Transverse colon (tissue), 4 donors: ENCODE results near the gene PRRG2. TPM values are rescaled to one million over a fixed set of nuclear protein-coding genes. Genes with fewer than 3 reads are reported as not detected.

Source experiments
- DNase-seq: peaks from one replicate; pipeline ENCODE4 v3.0.0-alpha.2; 2019
- H3K27ac ChIP-seq, 4 donors: fragments of 200-600 bp; sonication (generic); 2 replicates each; pipeline ENCODE4 v1.5.1; 2016 to 2018; ENCODE audit warnings: inconsistent platforms in 4 of 4
- H3K27me3 ChIP-seq: fragments of 200-600 bp; sonication (generic); 2 replicates; pipeline ENCODE4 v1.5.1; 2017; ENCODE audit warnings: inconsistent platforms
- H3K36me3 ChIP-seq, 4 donors: fragments of 200-600 bp; sonication (generic); 2 replicates each; pipeline ENCODE4 v1.5.1; 2017 to 2019; ENCODE audit warnings: inconsistent platforms in 4 of 4
- H3K4me1 ChIP-seq, 4 donors: fragments of 200-600 bp; sonication (generic); 2 replicates each; pipeline ENCODE4 v1.5.1; 2017 to 2020; ENCODE audit warnings: inconsistent platforms in 4 of 4
- H3K4me3 ChIP-seq, 4 donors: fragments of 200-600 bp; sonication (generic); 1 replicate in 1 of 4; 2 replicates in 3 of 4; pipeline versions ENCODE4 v1.5.1 to v1.6.1; 2017 to 2019; ENCODE audit warnings: inconsistent platforms in 4 of 4
- H3K9me3 ChIP-seq, 2 donors: fragments of 200-600 bp; sonication (generic); 2 replicates each; pipeline ENCODE4 v1.5.1; 2017 to 2019; ENCODE audit warnings: inconsistent platforms in 2 of 2
- CTCF ChIP-seq, 5 experiments: fragments of 200-600 bp in 3 of 5; fragments of 450-650 bp in 2 of 5; sonication (generic) in 3 of 5; IDR thresholded peaks; 1 replicate in 2 of 5; 2 replicates in 3 of 5; pipeline ENCODE4 v1.5.1; 2016 to 2017; ENCODE audit warnings: antibody characterized with exemption in 5 of 5, inconsistent platforms in 3 of 5, mild to moderate bottlenecking in 2 of 5, moderate library complexity in 1 of 5
- EP300 ChIP-seq: sonication (generic); formaldehyde crosslinking; IDR thresholded peaks from one replicate; pipeline ENCODE4 v1.6.1; 2017; ENCODE audit warnings: antibody characterized with exemption, low read depth
- POLR2A ChIP-seq: fragments of 450-650 bp; IDR thresholded peaks from one replicate; pipeline ENCODE4 v1.6.1; 2016; ENCODE audit warnings: antibody characterized with exemption, mild to moderate bottlenecking, moderate library complexity
- POLR2AphosphoS5 ChIP-seq, 3 donors: sonication (generic); formaldehyde crosslinking; IDR thresholded peaks; one replicate each; pipeline ENCODE4 v1.6.1; 2016; ENCODE audit warnings: antibody characterized with exemption in 3 of 3
- WGBS, 2 donors: methylation state at CpG; one replicate each; pipeline ENCODE4 v1.1.5; 2018; ENCODE audit warnings: low coverage in 1 of 2; 5-methylcytosine and 5-hydroxymethylcytosine counted together
- in situ Hi-C, 4 donors: fragments of 200-750 bp; cut with MboI; loops; one replicate each; pipeline versions ENCODE4 v1.15.0 to v1.15.1; 2017; ENCODE audit warnings: low sequenced_read_pairs in 3 of 4, low pct_ligation_motif_present in 1 of 4, low pct_unique_long_range_greater_than_20kb in 1 of 4
- intact Hi-C: fragments of 100-400 bp; cut with DNase I; formaldehyde crosslinking; loops from one replicate; pipeline ENCODE4 v1.15.1; 2023; ENCODE audit warnings: low total_unique reads
- small RNA-seq, 4 donors: library from RNA; depleted of rRNA; stranded (forward); fragments of <200 nt; gene quantifications; one replicate each; pipeline ENCODE3, GENCODE V24; 2016
- total RNA-seq, 4 donors: library from RNA; depleted of rRNA; stranded (reverse); fragments of >200 nt; gene quantifications; one replicate each; pipeline ENCODE4 v1.1.0, GENCODE V29; 2016

The PRRG2 gene
- total RNA-seq, 4 donors from 2014 or later: 0.40 to 22.7 (median 12.2) TPM

- TF ChIP-seq EP300 (peak; percentile 61), CTCF (IDR thresholded peaks at IDR 0.05) (no peak), POLR2A (peak; percentile 95), POLR2AphosphoS5 (IDR thresholded peaks at IDR 0.05) (peak; percentile 86 to 97 (median 86))
- Histone ChIP-seq H3K9me3 (no peaks in the 10 kb centered on the region), H3K36me3 (no peaks in the 10 kb centered on the region), H3K4me3 (peak within 1 kb of the TSS; percentile 30 to 85 (median 74)), H3K27me3 (no peaks in the 10 kb centered on the region), H3K27ac (peak within 1 kb of the TSS; percentile 97 to 100 (median 100)), H3K4me1 (peaks cover 16 to 71% (median 49%) of the 10 kb centered on the region in 4 donors)
- WGBS, 2 donors: 0% methylated on average over 25 to 51 of the region's 51 CpGs
- in situ Hi-C loops (no loop called here), intact Hi-C loops (no loop called here)
- DNase-seq: peak; percentile 100
Observed at GRCh38 chr19:49640113-49640898, 59.2 kb downstream of the PRRG2 start, which contains the start of gene RRAS. TSS of gene RRAS (minus strand) at chr19:49640143. CDS start at chr19:49640098, 45 bp downstream.

Small RNA genes within 50 kb of the gene (small RNA-seq; reads per million reads assigned to genes)
- 0 reads per million in 4 donors for gene RF00019

Other genes with a start within 250 kb of the PRRG2 start
- gene CD37, start 245.9 kb upstream of the PRRG2 start, total RNA-seq: 10 to 100 TPM in 3 of 4 donors, 1 to 10 TPM in 1; 8.5 to 24.0 (median 13.3) TPM
- 10 to 100 TPM in 3 of 4 donors, 1 to 10 TPM in 1; 5.6 to 20.3 (median 10.9) TPM for gene TEAD2, start 218.9 kb upstream of the PRRG2 start, total RNA-seq
- 1 to 10 TPM in 1 of 4 donors, not detected in 3; 2.2 TPM for gene DKKL1, start 217.4 kb upstream of the PRRG2 start, total RNA-seq
- gene KASH5, start 193.1 kb upstream of the PRRG2 start, total RNA-seq: not detected
- gene PTH2, start 157.9 kb upstream of the PRRG2 start, total RNA-seq: not detected
- not detected for gene GFY, start 155.9 kb upstream of the PRRG2 start, total RNA-seq
- gene SLC17A7, start 139.8 kb upstream of the PRRG2 start, total RNA-seq: 1 to 10 TPM in 1 of 4 donors, under 1 TPM in 1, not detected in 2; 0.55 to 1.1 TPM
- 100 to 1,000 TPM in 1 of 4 donors, 10 to 100 TPM in 3; 52.7 to 105 (median 90.4) TPM for gene PIH1D1, start 129.5 kb upstream of the PRRG2 start, total RNA-seq
- 100 to 1,000 TPM in 1 of 4 donors, 10 to 100 TPM in 3; 24.3 to 465 (median 43.1) TPM for gene ALDH16A1, start 128.1 kb upstream of the PRRG2 start, total RNA-seq
- gene FLT3LG, start 107.1 kb upstream of the PRRG2 start, total RNA-seq: 1 to 10 TPM in 2 of 4 donors, under 1 TPM in 1, not detected in 1; 1.00 to 4.0 (median 3.2) TPM
- gene RPL13A, start 93.7 kb upstream of the PRRG2 start, total RNA-seq: 1,000 to 10,000 TPM; 1,219 to 2,956 (median 2,884) TPM
- gene RPS11, start 84.9 kb upstream of the PRRG2 start, total RNA-seq: 1,000 to 10,000 TPM; 1,601 to 4,774 (median 2,823) TPM
- gene FCGRT, start 68.7 kb upstream of the PRRG2 start, total RNA-seq: 100 to 1,000 TPM; 425 to 562 (median 519) TPM
- 100 to 1,000 TPM in 1 of 4 donors, 10 to 100 TPM in 3; 26.2 to 119 (median 57.4) TPM for gene RCN3, start 53.3 kb upstream of the PRRG2 start, total RNA-seq
- 100 to 1,000 TPM in 1 of 4 donors, 10 to 100 TPM in 3; 56.5 to 105 (median 74.4) TPM for gene NOSIP, start 760 bp upstream of the PRRG2 start, total RNA-seq
- 10 to 100 TPM; 12.2 to 54.7 (median 30.0) TPM for gene PRR12, start 9.9 kb downstream of the PRRG2 start, total RNA-seq
- gene RRAS, start 58.8 kb downstream of the PRRG2 start, total RNA-seq: 10 to 100 TPM; 31.8 to 97.6 (median 58.2) TPM
- gene SCAF1, start 60.9 kb downstream of the PRRG2 start, total RNA-seq: 100 to 1,000 TPM in 1 of 4 donors, 10 to 100 TPM in 3; 20.2 to 118 (median 32.7) TPM
- gene IRF3, start 84.5 kb downstream of the PRRG2 start, total RNA-seq: 100 to 1,000 TPM in 2 of 4 donors, 10 to 100 TPM in 2; 73.0 to 164 (median 104) TPM
- gene BCL2L12, start 84.6 kb downstream of the PRRG2 start, total RNA-seq: 10 to 100 TPM in 1 of 4 donors, 1 to 10 TPM in 3; 5.4 to 10.2 (median 6.9) TPM
- gene PRMT1, start 96.0 kb downstream of the PRRG2 start, total RNA-seq: 100 to 1,000 TPM in 1 of 4 donors, 10 to 100 TPM in 3; 45.6 to 116 (median 70.3) TPM
- gene ADM5, start 108.3 kb downstream of the PRRG2 start, total RNA-seq: under 1 TPM in 2 of 4 donors, not detected in 2; 0.41 to 0.95 TPM
- 10 to 100 TPM in 1 of 4 donors, 1 to 10 TPM in 3; 1.5 to 10.9 (median 2.2) TPM for gene CPT1C, start 109.8 kb downstream of the PRRG2 start, total RNA-seq
- 10 to 100 TPM in 1 of 4 donors, under 1 TPM in 2, not detected in 1; 0.32 to 12.7 (median 0.82) TPM for gene TSKS, start 182.0 kb downstream of the PRRG2 start, total RNA-seq
- gene AP2A1, start 185.7 kb downstream of the PRRG2 start, total RNA-seq: 100 to 1,000 TPM in 2 of 4 donors, 10 to 100 TPM in 2; 71.1 to 125 (median 93.0) TPM
- gene FUZ, start 232.0 kb downstream of the PRRG2 start, total RNA-seq: 10 to 100 TPM; 10.2 to 20.1 (median 13.1) TPM
- 10 to 100 TPM; 26.9 to 46.6 (median 38.7) TPM for gene MED25, start 237.0 kb downstream of the PRRG2 start, total RNA-seq